Activated T-helper 2 cell treated with anti-CD3 and anti-CD28 coated beads, Interferon-gamma antibody, Interleukin-2, Interleukin-4, amounts not matched to agents 10 μg/mL and 5 μg/mL and 100 μg/mL, durations not matched to agents 14 hours and 24 hours and 36 hours (primary cell): ENCODE results near the gene PRTFDC1. TPM values are rescaled to one million over a fixed set of nuclear protein-coding genes. Genes with fewer than 3 reads are reported as not detected.

ENCODE experiments used
- DNase-seq: peaks from one replicate; pipeline ENCODE4 v3.0.0; 2021; ENCODE audit warnings: low spot score
- H3K27ac Mint-ChIP-seq: one replicate; pipeline ENCODE4 v1.8.0; 2021; ENCODE audit warnings: mixed read lengths
- H3K27me3 Mint-ChIP-seq: one replicate; pipeline ENCODE4 v1.8.0; 2021; ENCODE audit warnings: low read depth, mixed read lengths
- H3K36me3 Mint-ChIP-seq: one replicate; pipeline ENCODE4 v1.8.0; 2021; ENCODE audit warnings: low read depth, mixed read lengths
- H3K4me1 Mint-ChIP-seq: one replicate; pipeline ENCODE4 v1.8.0; 2021; ENCODE audit warnings: low read depth, mixed read lengths
- H3K4me3 Mint-ChIP-seq: one replicate; pipeline ENCODE4 v1.8.0; 2021; ENCODE audit warnings: low read depth, mild to moderate bottlenecking, moderate library complexity, mixed read lengths
- H3K9me3 Mint-ChIP-seq: one replicate; pipeline ENCODE4 v1.8.0; 2021; ENCODE audit warnings: mixed read lengths
- intact Hi-C: fragments of 100-400 bp; cut with micrococcal nuclease; formaldehyde crosslinking; loops from one replicate; pipeline ENCODE4 v1.15.1; 2023
- total RNA-seq: library from RNA; stranded (reverse); gene quantifications from 2 replicates; pipeline ENCODE4 v1.2.3, GENCODE V29; 2022

The PRTFDC1 gene
- total RNA-seq, 1 donor from 2014 or later: 0.11 TPM

DNA sequence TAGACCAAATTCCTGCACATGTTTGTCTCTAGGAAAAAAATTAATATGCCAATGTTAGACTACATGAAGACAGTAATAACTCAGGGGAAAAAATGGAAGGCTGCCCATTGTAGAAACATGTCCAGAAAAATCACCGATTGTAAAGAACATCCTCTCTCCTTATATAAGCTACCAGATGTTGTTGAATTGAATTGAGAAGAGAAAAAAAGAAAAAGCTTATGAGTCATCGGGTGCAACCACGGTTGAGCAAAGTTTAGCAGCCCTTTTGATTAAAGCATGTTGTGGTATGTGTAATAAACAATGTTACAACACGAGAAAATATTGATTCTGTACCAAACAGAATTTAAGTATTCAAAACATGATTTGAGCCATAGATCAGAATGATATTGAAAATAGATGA, 126.4 kb downstream of the PRTFDC1 start:
- H3K4me3 Mint-ChIP-seq: peak overlapping the region; percentile 31
- H3K4me1 Mint-ChIP-seq: peaks cover 35% of the 10 kb centered on the region
- no peak for DNase-seq
- no peaks in the 10 kb centered on the region for H3K36me3 Mint-ChIP-seq
- intact Hi-C loops: loop anchor here (5.0 to 10.0 kb wide), 3 partner anchors 41 to 361 kb away; no protein-coding TSS in a partner anchor
- H3K27ac Mint-ChIP-seq: peak overlapping the region; percentile 33
- peaks cover 38% of the 10 kb centered on the region for H3K27me3 Mint-ChIP-seq
- no peaks in the 10 kb centered on the region for H3K9me3 Mint-ChIP-seq

DNA sequence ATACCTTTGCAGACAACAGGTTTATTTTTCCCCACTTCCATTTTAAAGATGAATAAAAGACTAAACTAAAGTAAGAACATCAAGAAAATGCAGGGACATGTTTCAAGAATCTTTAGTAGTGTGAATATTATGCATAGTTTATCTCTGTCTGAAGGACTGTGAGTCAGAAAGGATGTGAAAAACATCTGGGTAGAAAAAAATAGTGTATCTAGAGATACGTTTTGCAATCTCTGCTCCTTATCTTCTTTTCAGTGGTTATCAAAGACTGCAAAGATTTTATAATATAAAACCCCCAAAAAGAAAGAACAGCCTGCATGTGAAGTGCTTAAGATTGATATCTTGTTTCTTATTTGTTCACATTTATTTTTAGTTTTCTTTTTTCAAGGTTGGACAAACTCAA, 126.9 kb downstream of the PRTFDC1 start:
- Mint-ChIP-seq H3K4me3 (peak overlapping the region; percentile 31), H3K4me1 (peaks cover 35% of the 10 kb centered on the region), H3K9me3 (no peaks in the 10 kb centered on the region), H3K27ac (no peak overlapping the region), H3K36me3 (no peaks in the 10 kb centered on the region), H3K27me3 (peaks cover 34% of the 10 kb centered on the region)
- DNase-seq: no peak
- intact Hi-C loops: loop anchor here (1.0 to 10.0 kb wide), 5 partner anchors 42 to 361 kb away; no protein-coding TSS in a partner anchor

DNA sequence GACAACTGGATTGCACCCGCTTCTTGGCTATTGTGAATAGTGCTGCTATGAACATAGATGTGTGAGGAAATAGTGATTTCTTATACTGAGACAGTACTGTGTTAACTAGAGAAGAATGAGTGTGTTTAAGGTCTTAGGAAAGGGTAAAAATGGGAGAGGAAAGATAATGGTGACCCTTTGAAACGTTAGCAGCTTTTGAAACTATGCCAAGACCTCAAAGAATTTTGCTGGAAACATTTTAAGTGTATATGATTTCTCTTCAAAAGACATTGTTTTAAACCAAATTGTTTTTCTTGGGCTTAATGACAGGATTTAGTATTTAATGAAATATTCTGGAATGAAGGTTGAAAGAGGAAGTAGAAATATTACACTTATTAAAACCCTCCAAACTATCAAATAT, 127.9 kb downstream of the PRTFDC1 start:
- DNase-seq: no peak
- Mint-ChIP-seq H3K4me1 (peaks cover 37% of the 10 kb centered on the region), H3K36me3 (no peaks in the 10 kb centered on the region), H3K27ac (no peak overlapping the region), H3K4me3 (no peak overlapping the region), H3K27me3 (peaks cover 39% of the 10 kb centered on the region), H3K9me3 (no peaks in the 10 kb centered on the region)
- intact Hi-C loops: loop anchor here (5.0 to 10.0 kb wide), 2 partner anchors 73 to 360 kb away; no protein-coding TSS in a partner anchor

DNA sequence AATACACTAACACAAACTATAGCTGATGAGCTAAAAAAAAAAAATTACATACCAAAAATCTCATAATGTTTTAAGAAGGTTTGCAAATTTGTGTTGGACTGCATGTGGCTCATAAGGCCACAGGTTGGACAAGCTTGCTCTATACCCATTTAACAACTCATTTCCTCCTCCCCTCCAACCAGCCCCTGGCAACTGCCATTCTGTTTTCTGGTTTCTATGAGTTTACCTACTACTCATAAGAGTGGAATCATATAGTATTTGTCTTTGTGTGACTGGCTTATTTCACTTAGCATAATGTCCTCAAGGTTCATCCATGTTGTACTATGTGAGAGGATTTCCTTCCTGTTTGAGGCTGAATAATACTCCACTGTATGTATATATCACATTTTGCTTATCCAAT, 128.3 kb downstream of the PRTFDC1 start:
- DNase-seq: no peak
- intact Hi-C loops: loop anchor here (5.0 to 10.0 kb wide), 2 partner anchors 73 to 359 kb away; no protein-coding TSS in a partner anchor
- H3K27me3 Mint-ChIP-seq: peaks cover 37% of the 10 kb centered on the region

DNA sequence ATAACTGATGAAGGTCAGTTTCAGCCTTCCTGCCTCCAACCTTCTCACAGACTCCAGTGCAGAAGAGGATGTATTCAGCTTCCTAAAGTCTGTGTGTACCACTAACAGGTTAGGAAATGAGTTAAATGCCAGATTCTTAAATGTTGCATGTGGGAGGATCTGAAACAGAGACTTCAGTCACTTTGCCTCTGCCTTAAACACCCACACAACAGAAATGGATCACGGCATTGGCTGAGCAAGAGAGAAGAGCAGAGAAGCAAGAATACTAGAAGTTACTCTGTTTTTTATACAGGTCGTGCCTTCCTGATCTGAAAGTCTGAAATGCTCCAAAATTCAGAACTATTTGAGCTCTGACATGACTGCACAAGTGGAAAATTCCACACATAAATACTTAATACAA, 129.8 kb downstream of the PRTFDC1 start:
- H3K4me3 Mint-ChIP-seq: no peak overlapping the region
- H3K4me1 Mint-ChIP-seq: peaks cover 37% of the 10 kb centered on the region
- no peaks in the 10 kb centered on the region for H3K36me3 Mint-ChIP-seq
- DNase-seq: no peak
- H3K9me3 Mint-ChIP-seq: no peaks in the 10 kb centered on the region
- H3K27ac Mint-ChIP-seq: no peak overlapping the region
- intact Hi-C loops: loop anchor here (1.0 to 10.0 kb wide), 6 partner anchors 75 to 358 kb away; partner anchors contain the start of genes ENKUR and THNSL1
- H3K27me3 Mint-ChIP-seq: peaks cover 29% of the 10 kb centered on the region

More for the DNA sequence above, 128.3 kb downstream of the PRTFDC1 start:
- Mint-ChIP-seq H3K36me3 (no peaks in the 10 kb centered on the region), H3K9me3 (no peaks in the 10 kb centered on the region), H3K4me3 (no peak overlapping the region), H3K4me1 (peaks cover 37% of the 10 kb centered on the region), H3K27ac (peak overlapping the region; percentile 25)

DNA sequence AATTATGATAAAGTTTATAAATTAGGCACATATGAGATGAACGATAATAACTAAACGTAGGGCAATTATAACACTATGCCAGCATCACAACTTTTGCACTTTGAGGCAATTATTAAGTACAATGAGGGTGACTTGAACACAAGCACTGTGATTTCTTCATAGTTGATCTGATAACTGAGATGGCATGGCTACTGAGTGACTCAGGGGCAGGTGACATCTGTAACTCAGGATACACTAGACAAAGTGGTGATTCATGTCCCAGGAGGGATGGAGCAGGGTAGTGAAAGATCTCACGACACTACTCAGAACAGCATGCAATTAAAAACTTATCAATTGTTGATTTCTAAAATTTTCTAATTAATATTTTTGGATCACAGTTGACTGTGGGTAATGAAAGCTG, 130.4 kb downstream of the PRTFDC1 start:
- Mint-ChIP-seq H3K9me3 (no peaks in the 10 kb centered on the region), H3K27ac (no peak overlapping the region), H3K36me3 (no peaks in the 10 kb centered on the region), H3K27me3 (peaks cover 31% of the 10 kb centered on the region), H3K4me3 (no peak overlapping the region), H3K4me1 (peaks cover 37% of the 10 kb centered on the region)
- no peak for DNase-seq
- intact Hi-C loops: loop anchor here (1.0 to 10.0 kb wide), 6 partner anchors 75 to 357 kb away; partner anchors contain the start of genes ENKUR and THNSL1

DNA sequence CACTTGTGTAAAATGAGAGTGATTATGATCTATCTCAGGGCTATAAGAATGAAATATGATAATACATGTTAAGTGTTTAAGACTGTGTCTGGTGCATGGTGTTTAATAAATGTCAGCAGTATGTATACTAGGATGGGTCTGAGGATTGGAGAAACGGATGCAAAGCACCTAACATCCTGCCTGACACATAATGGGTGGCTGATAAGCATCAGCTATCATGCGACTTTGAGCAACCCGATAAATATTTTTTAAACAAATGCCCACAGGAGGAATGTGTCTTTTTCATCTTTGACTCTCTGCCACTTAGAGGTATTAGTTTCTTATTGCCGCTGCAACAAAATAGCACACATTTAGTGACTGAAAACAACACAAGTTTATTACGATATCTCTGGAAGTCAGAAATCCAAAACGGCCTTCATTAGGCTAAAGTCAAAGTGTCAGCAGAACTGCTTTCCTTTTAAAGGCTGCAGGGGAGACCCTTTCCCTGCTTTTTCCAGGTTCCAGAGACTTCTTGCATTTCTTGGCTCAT, 135.5 kb downstream of the PRTFDC1 start:
- intact Hi-C loops: no loop called here
- Mint-ChIP-seq H3K27ac (no peak overlapping the region), H3K36me3 (no peaks in the 10 kb centered on the region), H3K4me1 (peaks cover 4% of the 10 kb centered on the region), H3K4me3 (no peak overlapping the region), H3K27me3 (peaks cover 17% of the 10 kb centered on the region), H3K9me3 (no peaks in the 10 kb centered on the region)
- DNase-seq: no peak

DNA sequence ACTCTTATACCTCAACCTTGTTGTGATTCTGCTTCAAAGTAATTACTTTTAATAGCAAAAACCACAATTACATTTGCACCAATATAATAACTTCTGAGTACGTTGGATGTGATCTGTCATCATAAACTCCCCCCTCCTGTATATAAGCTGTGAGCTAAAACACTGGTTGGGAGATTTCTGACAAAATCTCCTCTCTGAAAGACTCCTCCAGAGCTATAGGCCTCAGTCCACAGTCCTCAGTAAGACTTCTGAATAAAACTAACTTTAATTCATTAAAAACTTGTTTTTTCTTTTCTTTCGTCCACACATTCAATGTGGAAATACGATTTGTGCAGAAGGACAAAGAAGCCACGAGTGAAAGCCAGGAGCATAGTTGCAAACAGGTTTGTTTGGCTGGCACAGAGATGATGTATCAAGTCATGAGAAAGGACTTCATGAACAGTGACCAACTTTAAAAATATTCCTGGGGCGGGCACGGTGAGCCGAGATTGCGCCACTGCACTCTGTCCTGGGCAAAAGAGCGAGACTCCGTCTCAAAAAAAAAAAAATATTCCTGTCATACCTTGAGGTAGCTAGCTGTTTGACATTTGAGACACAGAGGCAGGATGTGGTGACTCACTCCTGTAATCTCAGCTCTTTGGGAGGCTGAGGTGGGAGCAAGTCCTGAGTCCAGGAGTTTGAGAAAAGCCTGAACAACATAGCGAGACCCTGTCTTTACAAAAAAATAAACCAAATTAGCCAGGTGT, 137.7 kb downstream of the PRTFDC1 start:
- Mint-ChIP-seq H3K36me3 (no peaks in the 10 kb centered on the region), H3K4me1 (peaks cover 2% of the 10 kb centered on the region), H3K9me3 (no peaks in the 10 kb centered on the region), H3K27ac (no peak overlapping the region), H3K27me3 (peaks cover 13% of the 10 kb centered on the region), H3K4me3 (no peak overlapping the region)
- intact Hi-C loops: no loop called here
- DNase-seq: no peak

DNA sequence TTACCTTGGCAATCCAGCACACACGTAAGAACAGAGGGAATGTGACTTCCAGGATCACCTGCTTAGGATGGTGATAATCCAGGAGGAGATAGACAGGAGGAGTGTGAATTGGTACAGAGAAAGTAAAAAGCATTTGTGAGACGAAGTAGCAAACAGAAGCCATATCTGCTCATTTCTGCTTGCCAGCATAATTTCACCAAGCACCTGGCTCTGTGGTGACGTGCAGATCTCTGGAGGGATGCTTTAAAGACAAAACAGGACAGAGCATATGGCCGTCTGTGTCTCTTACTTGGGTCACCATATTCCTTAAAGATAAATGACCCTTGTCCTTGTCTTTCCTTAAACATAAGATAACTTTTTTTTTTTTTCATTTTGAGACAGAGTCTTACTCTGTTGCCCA, 138.6 kb downstream of the PRTFDC1 start:
- Mint-ChIP-seq H3K9me3 (no peaks in the 10 kb centered on the region), H3K36me3 (no peaks in the 10 kb centered on the region), H3K27me3 (peaks cover 9% of the 10 kb centered on the region), H3K27ac (no peak overlapping the region), H3K4me3 (no peak overlapping the region), H3K4me1 (peaks cover 2% of the 10 kb centered on the region)
- intact Hi-C loops: no loop called here
- DNase-seq: no peak

DNA sequence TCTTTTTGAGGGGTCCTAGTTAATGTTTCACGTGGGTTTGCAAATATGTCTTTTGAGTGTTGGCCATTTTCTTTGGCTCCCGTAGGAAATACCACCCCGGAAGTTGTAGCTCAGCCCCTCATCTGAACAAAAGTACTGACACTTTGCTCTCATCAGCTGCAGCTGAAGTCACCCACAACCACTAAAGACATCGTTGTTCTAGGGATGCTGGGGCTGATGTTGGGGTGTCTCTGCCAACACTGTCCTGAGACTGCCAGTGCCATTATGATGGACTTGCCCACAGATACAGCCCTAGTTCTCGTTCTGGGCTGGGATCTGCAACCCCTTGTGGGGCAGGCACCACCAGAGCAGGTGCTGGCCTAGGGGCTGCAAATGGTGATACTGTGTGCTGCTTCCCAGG, 146.1 kb downstream of the PRTFDC1 start:
- no peak for DNase-seq
- intact Hi-C loops: no loop called here
- Mint-ChIP-seq H3K9me3 (no peaks in the 10 kb centered on the region), H3K4me3 (no peak overlapping the region), H3K36me3 (no peaks in the 10 kb centered on the region), H3K4me1 (no peaks in the 10 kb centered on the region), H3K27me3 (no peaks in the 10 kb centered on the region), H3K27ac (no peak overlapping the region)

DNA sequence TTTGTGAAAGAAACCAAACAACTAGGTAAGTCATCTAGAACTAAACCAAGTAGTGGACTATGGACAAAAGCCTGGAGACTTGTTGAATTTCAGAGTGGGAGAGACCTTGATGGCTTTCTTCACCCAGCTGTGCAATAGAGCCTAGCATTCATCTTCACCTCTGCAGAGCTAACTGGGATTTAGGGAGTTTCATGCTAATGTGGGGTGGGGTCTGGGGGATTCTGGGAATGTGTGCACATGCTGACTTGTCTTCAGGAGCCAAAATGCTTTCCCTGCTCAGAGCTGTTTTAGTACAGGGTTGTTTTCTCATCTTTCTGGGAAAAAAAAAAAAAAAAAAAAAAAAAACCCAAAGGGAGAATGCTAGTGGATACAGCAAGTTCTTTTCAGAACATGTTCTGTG, 147.4 kb downstream of the PRTFDC1 start:
- intact Hi-C loops: no loop called here
- H3K4me1 Mint-ChIP-seq: no peaks in the 10 kb centered on the region
- no peak for DNase-seq
- no peak overlapping the region for H3K27ac Mint-ChIP-seq
- no peaks in the 10 kb centered on the region for H3K9me3 Mint-ChIP-seq
- peaks cover 4% of the 10 kb centered on the region for H3K27me3 Mint-ChIP-seq
- H3K36me3 Mint-ChIP-seq: no peaks in the 10 kb centered on the region
- H3K4me3 Mint-ChIP-seq: no peak overlapping the region

DNA sequence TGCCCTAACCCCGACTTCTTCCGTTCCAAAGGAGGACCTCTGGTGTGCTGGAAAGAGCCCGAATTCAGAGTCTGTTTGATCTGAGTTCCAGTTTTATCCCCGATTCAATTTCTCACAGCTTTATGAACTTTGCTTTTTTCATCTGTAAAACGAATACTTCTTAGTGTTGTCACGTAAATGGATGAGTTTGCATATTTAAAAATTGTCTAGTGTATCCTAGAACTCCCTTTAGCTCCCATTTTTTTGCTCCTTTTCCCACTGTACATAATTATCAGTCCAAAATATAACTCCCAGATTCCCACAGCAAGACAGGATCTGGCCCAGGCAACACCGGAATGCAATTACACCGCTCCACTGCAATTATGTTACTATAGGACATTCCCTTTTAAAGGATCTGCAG, 148.0 kb downstream of the PRTFDC1 start:
- Mint-ChIP-seq H3K27me3 (peaks cover 8% of the 10 kb centered on the region), H3K36me3 (no peaks in the 10 kb centered on the region), H3K9me3 (no peaks in the 10 kb centered on the region), H3K4me3 (no peak overlapping the region), H3K4me1 (no peaks in the 10 kb centered on the region), H3K27ac (no peak overlapping the region)
- no peak for DNase-seq
- intact Hi-C loops: no loop called here

DNA sequence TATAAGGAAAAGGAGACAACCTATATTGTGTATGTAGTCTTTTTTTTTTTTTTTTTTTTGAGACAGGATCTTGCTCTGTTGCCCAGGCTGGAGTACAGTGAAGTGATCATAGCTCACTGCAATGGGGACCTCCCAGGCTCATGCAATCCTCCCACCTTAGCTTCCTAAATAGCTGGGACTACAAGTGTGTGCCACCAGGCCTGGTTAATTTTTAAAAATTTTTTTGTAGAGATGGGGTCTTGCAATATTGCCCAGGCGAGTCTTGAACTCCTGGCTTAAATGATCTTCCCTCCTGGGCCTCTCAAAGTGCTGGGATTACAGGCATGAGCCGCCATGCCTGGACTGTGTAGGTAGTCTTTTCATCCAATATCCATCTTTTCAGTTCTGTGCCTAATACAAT, 150.0 kb downstream of the PRTFDC1 start:
- Mint-ChIP-seq H3K9me3 (no peaks in the 10 kb centered on the region), H3K27me3 (peaks cover 8% of the 10 kb centered on the region), H3K36me3 (no peaks in the 10 kb centered on the region), H3K4me1 (no peaks in the 10 kb centered on the region), H3K4me3 (no peak overlapping the region), H3K27ac (no peak overlapping the region)
- intact Hi-C loops: no loop called here
- no peak for DNase-seq
